Keratinocyte (primary cell): ENCODE data around the gene GP5. TPM values are rescaled to one million over a fixed set of nuclear protein-coding genes. Genes with fewer than 3 reads are reported as not detected.

Experiments used
- DNase-seq: peaks from one replicate; pipeline ENCODE4 v3.0.0-alpha.2; 2011; ENCODE audit warnings: low read depth, missing footprints, low spot score
- FAIRE-seq: peaks from 2 replicates; lab custom pipeline; 2011; peaks lifted over from hg19 to GRCh38; lab: Jason Lieb, UNC
- H2AFZ ChIP-seq: 2 replicates; pipeline ENCODE4 v1.6.0; 2012; ENCODE audit warnings: low read length, control low read depth, inconsistent platforms; ENCODE audit not compliant: control insufficient read depth
- H3K27ac ChIP-seq: 2 replicates; pipeline ENCODE4 v1.5.1; 2011; ENCODE audit warnings: low read length; ENCODE audit not compliant: control insufficient read depth, insufficient read depth
- H3K27me3 ChIP-seq: 3 replicates; pipeline ENCODE4 v1.6.0; 2011; ENCODE audit warnings: low read length; ENCODE audit not compliant: control insufficient read depth, insufficient read depth; ENCODE audit errors: extremely low read depth
- H3K36me3 ChIP-seq, 2 experiments: 2 replicates in 1 of 2; 3 replicates in 1 of 2; pipeline ENCODE4 v1.5.1; 2011; ENCODE audit warnings: low read length in 2 of 2, mild to moderate bottlenecking in 1 of 2; ENCODE audit not compliant: control insufficient read depth in 2 of 2, insufficient read depth in 2 of 2; ENCODE audit errors: extremely low read depth in 1 of 2
- H3K4me1 ChIP-seq: 3 replicates; pipeline ENCODE4 v1.5.1; 2011; ENCODE audit warnings: low read length; ENCODE audit not compliant: control insufficient read depth, insufficient read depth; ENCODE audit errors: extremely low read depth
- H3K4me2 ChIP-seq: 3 replicates; pipeline ENCODE4 v1.6.0; 2011; ENCODE audit warnings: low read depth, low read length; ENCODE audit not compliant: control insufficient read depth, insufficient read depth; ENCODE audit errors: extremely low read depth
- H3K4me3 ChIP-seq, 3 experiments: fragments of 200-600 bp in 1 of 3; sonication (generic) in 1 of 3; 2 replicates in 2 of 3; 3 replicates in 1 of 3; pipeline ENCODE4 v1.5.1; 2011 to 2016; ENCODE audit warnings: low read length in 3 of 3, mild to moderate bottlenecking in 3 of 3, control low read depth in 2 of 3, inconsistent platforms in 1 of 3, low read depth in 1 of 3, mixed read lengths in 1 of 3, mixed run types in 1 of 3, moderate library complexity in 1 of 3; ENCODE audit not compliant: control insufficient read depth in 2 of 3, insufficient read depth in 2 of 3; ENCODE audit errors: extremely low read depth in 1 of 3
- H3K79me2 ChIP-seq: 2 replicates; pipeline ENCODE4 v1.6.0; 2012; ENCODE audit warnings: low read length; ENCODE audit not compliant: control insufficient read depth, insufficient read depth
- H3K9ac ChIP-seq: 3 replicates; pipeline ENCODE4 v1.6.0; 2011; ENCODE audit warnings: low read length; ENCODE audit not compliant: control insufficient read depth, insufficient read depth; ENCODE audit errors: extremely low read depth
- H3K9me1 ChIP-seq: 3 replicates; pipeline ENCODE4 v1.6.0; 2011; ENCODE audit warnings: low read length; ENCODE audit not compliant: control insufficient read depth, insufficient read depth; ENCODE audit errors: extremely low read depth
- H3K9me3 ChIP-seq: 2 replicates; pipeline ENCODE4 v1.5.1; 2012; ENCODE audit warnings: low read depth, low read length; ENCODE audit not compliant: control insufficient read depth
- H4K20me1 ChIP-seq: 3 replicates; pipeline ENCODE4 v1.6.0; 2011; ENCODE audit warnings: low read length; ENCODE audit not compliant: control insufficient read depth, insufficient read depth; ENCODE audit errors: extremely low read depth
- CTCF ChIP-seq, 3 experiments: IDR thresholded peaks in 1 of 3; conservative IDR thresholded peaks in 1 of 3; optimal IDR thresholded peaks in 1 of 3; 2 replicates in 2 of 3; 3 replicates in 1 of 3; pipeline versions ENCODE3 to v1.5.1; 2011; ENCODE audit warnings: low read length in 3 of 3, mild to moderate bottlenecking in 3 of 3, moderate library complexity in 2 of 3, control low read depth in 1 of 3, inconsistent platforms in 1 of 3; ENCODE audit not compliant: insufficient read depth in 2 of 3; ENCODE audit errors: extremely low read depth in 1 of 3
- EZH2 ChIP-seq: IDR thresholded peaks from one replicate; pipeline ENCODE4 v1.6.1; 2012; ENCODE audit warnings: inconsistent platforms, mild to moderate bottlenecking, low read length, moderate library complexity
- dilution Hi-C: fragments of 300-500 bp; cut with MboI; formaldehyde crosslinking; loops from one replicate; pipeline ENCODE4 v1.7.0; 2020; ENCODE audit warnings: low sequenced_read_pairs; ENCODE audit not compliant: extremely low pct_ligation_motif_present
- polyA plus RNA-seq, 5 experiments: library from polyadenylated mRNA; depleted of rRNA in 3 of 5; stranded (reverse) in 3 of 5; stranded (forward) in 1 of 5; unstranded in 1 of 5; fragments of >200 nt; gene quantifications; 1 replicate in 1 of 5; 2 replicates in 3 of 5; 3 replicates in 1 of 5; pipeline versions ENCODE4 v1.2.1 to v1.2.3, GENCODE V29; 2011 to 2012; ENCODE audit warnings: missing spikeins in 2 of 5, low read depth in 1 of 5, low replicate concordance in 1 of 5

The GP5 gene
- polyA plus RNA-seq, 1 donor (not counting 4 experiments of a cell fraction or from before 2014, with no cell fraction given) = 0.04 TPM

- Histone ChIP-seq H4K20me1 (no peaks in the 10 kb centered on the region), H3K9ac (no peak overlapping the region), H3K36me3 (peaks cover 12 to 26% of the 10 kb centered on the region in 2 experiments), H3K27ac (no peak overlapping the region), H3K9me1 (no peaks in the 10 kb centered on the region), H2AFZ (no peak overlapping the region), H3K4me2 (no peak overlapping the region), H3K9me3 (no peaks in the 10 kb centered on the region), H3K79me2 (no peaks in the 10 kb centered on the region), H3K27me3 (no peaks in the 10 kb centered on the region), H3K4me1 (no peaks in the 10 kb centered on the region), H3K4me3 (no peak overlapping the region)
- dilution Hi-C loops = no loop called here
- DNase-seq (no peak), FAIRE-seq (no peak)
- TF ChIP-seq CTCF (optimal IDR thresholded peaks at IDR 0.05 in 1 of 3, IDR thresholded peaks at IDR 0.05 in 1 of 3, conservative IDR thresholded peaks at IDR 0.05 in 1 of 3; ENCODE audit: extremely low read depth in 1 of 3, insufficient read depth in 2 of 3, low read length in 3 of 3) (no peak), EZH2 (no peak)
Observed at GRCh38 chr3:194407423-194407822, 8.4 kb upstream of the GP5 start.

- H3K4me3 ChIP-seq = no peak overlapping the region
- dilution Hi-C loops = no loop called here
- no peak overlapping the region for H3K27ac ChIP-seq
- no peak for TF ChIP-seq EZH2
- no peak for TF ChIP-seq CTCF (optimal IDR thresholded peaks at IDR 0.05 in 1 of 3, IDR thresholded peaks at IDR 0.05 in 1 of 3, conservative IDR thresholded peaks at IDR 0.05 in 1 of 3; ENCODE audit: extremely low read depth in 1 of 3, insufficient read depth in 2 of 3, low read length in 3 of 3)
- DNase-seq (no peak), FAIRE-seq (no peak)
- no peak overlapping the region for H3K4me2 ChIP-seq
- H3K9me1 ChIP-seq = no peaks in the 10 kb centered on the region
- H3K4me1 ChIP-seq = no peaks in the 10 kb centered on the region
- no peaks in the 10 kb centered on the region for H3K79me2 ChIP-seq
- H2AFZ ChIP-seq = no peak overlapping the region
- H4K20me1 ChIP-seq = no peaks in the 10 kb centered on the region
- H3K27me3 ChIP-seq = no peaks in the 10 kb centered on the region
- no peak overlapping the region for H3K9ac ChIP-seq
- H3K36me3 ChIP-seq = peaks cover 9 to 16% of the 10 kb centered on the region in 2 experiments
- H3K9me3 ChIP-seq = no peaks in the 10 kb centered on the region
Observed at GRCh38 chr3:194405766-194406165, 6.7 kb upstream of the GP5 start.
